ENCODE data around the gene PCCB.
"Not testable (repeated sequence)": the region's sequence is repeated elsewhere in the genome, so short reads cannot be mapped to it uniquely, and the experiment has no call there.

PCCB gene

GRCh38 chr3:136250059-136250902 lies at the start of gene PCCB:
Gene PCCB, plus strand, starts transcription at chr3:136250340. Its CDS starts 36 bp downstream, at chr3:136250376.
- DNase-seq (ENCODE audit: insufficient read length, low spot score) = peak; percentile 94
- peak; percentile 85 for FAIRE-seq

GRCh38 chr3:136207489-136208115 lies 42.5 kb upstream of the PCCB start:
- peak; percentile 33 for FAIRE-seq
- no peak for DNase-seq (ENCODE audit: insufficient read length, low spot score)

GRCh38 chr3:136209921-136210320 lies 40.2 kb upstream of the PCCB start:
- DNase-seq (ENCODE audit: insufficient read length, low spot score) (peak; percentile 61), FAIRE-seq (no peak)

GRCh38 chr3:136211547-136211946 lies 38.6 kb upstream of the PCCB start:
- FAIRE-seq = no peak
- no peak for DNase-seq (ENCODE audit: insufficient read length, low spot score)

- DNase-seq (ENCODE audit: insufficient read length, low spot score); FAIRE-seq: not testable (repeated sequence)
These were observed 27.4 kb upstream of the PCCB start for GRCh38 chr3:136222746-136223145.

- no peak for DNase-seq (ENCODE audit: insufficient read length, low spot score)
- FAIRE-seq = no peak
These were observed 17.7 kb upstream of the PCCB start for GRCh38 chr3:136232413-136232812.

- no peak for DNase-seq (ENCODE audit: insufficient read length, low spot score)
- FAIRE-seq = no peak
These were observed 14.6 kb upstream of the PCCB start for GRCh38 chr3:136235545-136235944.

- DNase-seq (ENCODE audit: insufficient read length, low spot score) = no peak
- no peak for FAIRE-seq
These were observed 14.0 kb upstream of the PCCB start for GRCh38 chr3:136236109-136236508.

GRCh38 chr3:136237103-136237502 lies 13.0 kb upstream of the PCCB start:
- FAIRE-seq = no peak
- DNase-seq (ENCODE audit: insufficient read length, low spot score) = no peak

- FAIRE-seq = no peak
These were observed 12.0 kb upstream of the PCCB start for GRCh38 chr3:136237961-136238649.

GRCh38 chr3:136239094-136239493 lies 11.0 kb upstream of the PCCB start:
- no peak for FAIRE-seq
- no peak for DNase-seq (ENCODE audit: insufficient read length, low spot score)

More at GRCh38 chr3:136237961-136238649, 12.0 kb upstream of the PCCB start:
- no peak for DNase-seq (ENCODE audit: insufficient read length, low spot score)

GRCh38 chr3:136245691-136246090 lies 4.4 kb upstream of the PCCB start:
- FAIRE-seq (no peak), DNase-seq (ENCODE audit: insufficient read length, low spot score) (no peak)

GRCh38 chr3:136247436-136247835 lies 2.7 kb upstream of the PCCB start:
- no peak for DNase-seq (ENCODE audit: insufficient read length, low spot score)

GRCh38 chr3:136247855-136248590 lies 2.1 kb upstream of the PCCB start:
- FAIRE-seq (no peak), DNase-seq (ENCODE audit: insufficient read length, low spot score) (no peak)

More at GRCh38 chr3:136247436-136247835, 2.7 kb upstream of the PCCB start:
- FAIRE-seq = no peak

GRCh38 chr3:136249091-136249490 lies 1.0 kb upstream of the PCCB start:
- FAIRE-seq (no peak), DNase-seq (ENCODE audit: insufficient read length, low spot score) (no peak)

GRCh38 chr3:136249593-136249992 lies 547 bp upstream of the PCCB start:
- DNase-seq (ENCODE audit: insufficient read length, low spot score) (no peak), FAIRE-seq (no peak)

- no peak for FAIRE-seq
These were observed 842 bp downstream of the PCCB start for GRCh38 chr3:136250903-136251460.

GRCh38 chr3:136251511-136251910 lies 1.4 kb downstream of the PCCB start:
- no peak for DNase-seq (ENCODE audit: insufficient read length, low spot score)
- no peak for FAIRE-seq

More at GRCh38 chr3:136250903-136251460, 842 bp downstream of the PCCB start:
- no peak for DNase-seq (ENCODE audit: insufficient read length, low spot score)

GRCh38 chr3:136255672-136256406 lies 5.7 kb downstream of the PCCB start:
- FAIRE-seq (no peak), DNase-seq (ENCODE audit: insufficient read length, low spot score) (no peak)

- peak; percentile 57 for FAIRE-seq
- DNase-seq (ENCODE audit: insufficient read length, low spot score) = no peak
These were observed 8.1 kb downstream of the PCCB start for GRCh38 chr3:136258199-136258598.

Measured in HTR-8/SVneo (cell line).